22Rv1 (cell line): ENCODE results near the gene YBX1.

Experiments used
- H3K27ac ChIP-seq: fragments of 450-650 bp; 2 replicates; pipeline ENCODE4 v1.5.1; 2017
- CTCF ChIP-seq: fragments of 450-650 bp; IDR thresholded peaks from 2 replicates; pipeline ENCODE4 v1.5.1; 2017; ENCODE audit warnings: mild to moderate bottlenecking
- ZFX ChIP-seq: fragments of 450-650 bp; IDR thresholded peaks from 2 replicates; pipeline ENCODE4 v1.6.1; 2017; ENCODE audit warnings: antibody characterized with exemption, borderline replicate concordance

The YBX1 gene

GRCh38 chr1:42735477-42736105, 53.4 kb downstream of the YBX1 start:
- H3K27ac ChIP-seq, result no peak overlapping the region
- no peak for TF ChIP-seq ZFX
- TF ChIP-seq CTCF, result no peak

GRCh38 chr1:42736152-42736551, 53.9 kb downstream of the YBX1 start:
- H3K27ac ChIP-seq, result no peak overlapping the region
- TF ChIP-seq ZFX (no peak), CTCF (peak; percentile 55)

- TF ChIP-seq CTCF (no peak), ZFX (no peak)
- H3K27ac ChIP-seq, result no peak overlapping the region
These were observed 54.5 kb downstream of the YBX1 start for GRCh38 chr1:42736571-42737200.

GRCh38 chr1:42737257-42737656, 55.0 kb downstream of the YBX1 start:
- TF ChIP-seq ZFX (no peak), CTCF (no peak)
- no peak overlapping the region for H3K27ac ChIP-seq

- H3K27ac ChIP-seq, result no peak overlapping the region
- TF ChIP-seq CTCF (no peak), ZFX (no peak)
These were observed 55.9 kb downstream of the YBX1 start for GRCh38 chr1:42737986-42738677.

GRCh38 chr1:42738678-42739226, 56.5 kb downstream of the YBX1 start:
- TF ChIP-seq ZFX, result no peak
- no peak for TF ChIP-seq CTCF
- no peak overlapping the region for H3K27ac ChIP-seq
